ENCODE results near the gene SPECC1.
"Not testable (repeated sequence)": the region's sequence is repeated elsewhere in the genome, so short reads cannot be mapped to it uniquely, and the experiment has no call there.

The SPECC1 gene

DNA sequence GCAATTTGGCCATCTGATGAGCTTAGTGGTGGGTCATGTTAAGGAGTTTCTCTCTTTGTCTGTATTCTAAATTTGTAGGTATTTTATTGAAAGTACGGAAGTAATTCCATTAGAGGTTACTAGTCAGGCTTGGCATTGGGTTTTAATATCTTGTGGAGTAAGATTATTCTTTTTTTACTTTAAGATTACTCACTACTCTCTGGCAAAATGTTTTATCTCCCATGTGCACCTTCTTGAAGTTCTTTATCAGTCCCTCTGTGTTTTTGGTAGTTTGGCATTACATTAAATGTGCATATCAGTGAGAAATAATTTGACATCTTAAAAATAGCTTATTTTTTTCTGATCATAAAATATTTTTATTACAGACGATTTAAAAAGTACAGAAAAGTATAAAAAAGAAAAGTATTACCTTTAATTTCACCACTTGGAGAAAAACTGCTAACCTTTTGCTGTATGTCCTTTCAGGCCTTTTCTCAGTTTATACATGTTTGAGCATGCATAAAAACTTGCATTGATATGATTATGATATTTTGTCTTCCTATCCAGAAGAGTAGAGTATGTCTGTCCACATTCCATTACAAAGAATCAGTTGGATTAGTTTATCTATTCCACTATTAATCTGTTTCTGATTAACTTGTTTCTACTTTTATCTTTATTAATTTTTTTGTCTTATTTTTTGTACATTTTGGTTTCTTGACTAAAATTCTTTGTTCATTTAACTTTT, 198.3 kb downstream of the SPECC1 start:
- no peak for DNase-seq (ENCODE audit: low spot score)

GRCh38 chr17:20208717-20209116, 199.6 kb downstream of the SPECC1 start:
- no peak for DNase-seq (ENCODE audit: low spot score)

GRCh38 chr17:20210180-20210579, 201.0 kb downstream of the SPECC1 start:
- no peak for DNase-seq (ENCODE audit: low spot score)

- no peak for DNase-seq (ENCODE audit: low spot score)
Observed at GRCh38 chr17:20210614-20211013, 201.5 kb downstream of the SPECC1 start.

DNA sequence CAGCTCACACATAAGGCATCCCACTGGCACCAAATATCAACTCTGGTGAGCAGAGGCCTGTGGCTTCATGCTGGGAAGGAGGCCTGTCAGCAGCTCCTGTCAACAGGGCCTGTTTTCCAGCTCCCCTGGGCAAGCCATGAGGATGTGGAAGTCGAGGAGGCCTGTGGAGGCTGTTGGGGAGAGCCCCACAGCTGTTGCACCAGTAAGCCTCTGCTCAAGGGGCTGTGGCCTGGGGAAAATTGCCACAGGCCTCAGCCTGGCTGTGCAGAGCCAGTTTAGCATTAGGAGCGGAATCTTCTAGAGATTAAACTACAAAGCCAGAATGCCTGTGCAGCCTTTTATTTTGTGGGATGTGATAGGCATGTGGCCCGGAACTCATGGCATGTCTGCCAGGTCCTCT, 202.1 kb downstream of the SPECC1 start:
- DNase-seq (ENCODE audit: low spot score): no peak

DNA sequence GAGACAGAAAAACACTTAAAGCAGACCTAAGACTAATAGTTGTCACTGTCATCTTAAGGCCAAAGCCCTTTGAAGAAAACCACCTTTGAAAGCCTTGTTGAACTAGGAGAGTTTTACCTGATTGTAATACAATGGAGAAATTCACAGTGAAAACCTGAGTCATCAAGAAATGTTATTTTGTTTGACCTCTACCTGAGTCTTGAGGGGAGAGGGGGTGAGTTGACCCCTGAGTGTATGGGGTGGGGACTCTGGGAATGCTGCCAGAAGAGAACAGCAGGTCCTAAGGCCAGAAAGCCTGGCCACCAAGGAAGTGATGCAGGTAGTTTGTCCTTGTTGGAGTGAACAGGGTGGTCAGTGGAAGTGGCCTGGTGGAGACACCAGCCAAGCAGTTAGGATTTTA, 204.3 kb downstream of the SPECC1 start:
- no peak for DNase-seq (ENCODE audit: low spot score)

- no peak for DNase-seq (ENCODE audit: low spot score)
Observed at GRCh38 chr17:20214794-20215193, 205.6 kb downstream of the SPECC1 start.

GRCh38 chr17:20216154-20216815, 207.1 kb downstream of the SPECC1 start:
- no peak for DNase-seq (ENCODE audit: low spot score)

DNA sequence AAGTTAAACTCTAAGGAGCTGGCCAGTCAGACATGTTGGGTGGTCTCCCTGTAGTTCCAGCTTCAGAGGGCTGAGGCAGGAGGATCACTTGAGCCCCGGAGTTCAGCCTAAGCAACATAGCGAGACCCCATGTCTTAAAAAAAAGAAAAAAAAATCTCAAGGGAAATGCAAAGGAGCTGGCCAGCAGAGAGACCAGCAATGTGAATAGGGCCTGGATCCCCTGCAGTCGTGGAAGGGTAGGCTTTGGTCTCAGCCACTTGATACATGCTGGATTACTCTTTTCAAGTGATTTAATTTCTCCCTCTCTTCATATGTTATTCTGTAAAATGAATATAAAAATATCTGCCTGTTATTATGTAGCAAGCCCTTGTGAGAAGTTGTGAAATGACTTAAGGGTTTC, 207.7 kb downstream of the SPECC1 start:
- DNase-seq (ENCODE audit: low spot score): no peak

- DNase-seq (ENCODE audit: low spot score): no peak
Observed at GRCh38 chr17:20217677-20218076, 208.5 kb downstream of the SPECC1 start.

DNA sequence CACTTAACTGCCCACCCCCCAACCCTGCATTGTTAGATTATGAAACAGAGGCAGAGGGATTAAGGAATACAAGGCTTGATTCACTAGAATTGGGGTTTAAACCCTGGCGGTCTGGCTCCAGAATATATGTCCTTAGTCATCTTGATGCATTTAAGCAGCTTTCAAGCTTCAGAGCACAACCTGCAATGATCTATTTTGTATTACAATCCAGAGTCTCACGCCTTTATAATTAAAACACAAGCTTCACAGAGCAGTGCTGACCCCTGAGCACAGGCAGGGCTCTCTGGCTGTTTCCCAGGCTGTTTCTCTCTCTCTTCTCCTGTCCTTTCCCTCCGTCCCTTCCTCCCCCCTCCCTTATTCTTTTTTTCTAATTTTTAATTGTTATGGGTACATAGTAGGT, 209.1 kb downstream of the SPECC1 start:
- no peak for DNase-seq (ENCODE audit: low spot score)

- no peak for DNase-seq (ENCODE audit: low spot score)
Observed at GRCh38 chr17:20223808-20224328, 214.7 kb downstream of the SPECC1 start.

GRCh38 chr17:20224379-20224778, 215.2 kb downstream of the SPECC1 start:
- DNase-seq (ENCODE audit: low spot score): no peak

GRCh38 chr17:20225162-20226115, 216.3 kb downstream of the SPECC1 start:
- DNase-seq (ENCODE audit: low spot score): peak; percentile 8

DNA sequence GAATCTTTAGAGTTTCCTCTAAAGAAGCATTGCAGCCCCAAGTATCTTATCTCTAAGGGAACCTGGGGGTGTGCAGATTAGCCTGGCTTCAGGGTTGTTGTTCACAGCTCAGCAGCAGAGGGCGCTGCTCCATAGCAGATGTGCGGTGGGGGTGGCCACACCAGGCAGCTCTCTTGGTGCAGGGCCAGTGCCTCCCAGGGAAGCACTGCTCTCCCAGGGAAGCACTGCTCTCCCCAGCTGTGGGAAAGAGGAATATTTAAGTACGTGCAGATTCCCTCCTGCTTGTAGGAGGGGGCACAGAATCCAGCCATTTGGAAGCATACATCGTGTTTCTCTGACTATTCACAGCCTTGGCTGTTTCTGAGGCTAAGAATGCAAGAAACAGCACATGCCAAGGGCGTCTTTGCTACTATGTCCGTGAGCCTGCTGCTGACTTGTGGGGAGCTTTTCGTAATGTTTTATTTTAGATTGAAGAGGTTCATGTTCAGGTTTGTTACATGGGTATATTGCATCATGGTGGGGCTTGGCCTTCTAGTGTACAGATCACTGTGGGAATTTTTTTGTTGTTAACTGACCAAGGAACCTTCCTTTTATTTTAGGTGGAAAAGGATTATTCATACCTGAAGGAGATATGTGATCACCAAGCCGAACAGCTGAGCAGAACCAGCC, 217.8 kb downstream of the SPECC1 start:
- peak; percentile 53 for DNase-seq (ENCODE audit: low spot score)

DNA sequence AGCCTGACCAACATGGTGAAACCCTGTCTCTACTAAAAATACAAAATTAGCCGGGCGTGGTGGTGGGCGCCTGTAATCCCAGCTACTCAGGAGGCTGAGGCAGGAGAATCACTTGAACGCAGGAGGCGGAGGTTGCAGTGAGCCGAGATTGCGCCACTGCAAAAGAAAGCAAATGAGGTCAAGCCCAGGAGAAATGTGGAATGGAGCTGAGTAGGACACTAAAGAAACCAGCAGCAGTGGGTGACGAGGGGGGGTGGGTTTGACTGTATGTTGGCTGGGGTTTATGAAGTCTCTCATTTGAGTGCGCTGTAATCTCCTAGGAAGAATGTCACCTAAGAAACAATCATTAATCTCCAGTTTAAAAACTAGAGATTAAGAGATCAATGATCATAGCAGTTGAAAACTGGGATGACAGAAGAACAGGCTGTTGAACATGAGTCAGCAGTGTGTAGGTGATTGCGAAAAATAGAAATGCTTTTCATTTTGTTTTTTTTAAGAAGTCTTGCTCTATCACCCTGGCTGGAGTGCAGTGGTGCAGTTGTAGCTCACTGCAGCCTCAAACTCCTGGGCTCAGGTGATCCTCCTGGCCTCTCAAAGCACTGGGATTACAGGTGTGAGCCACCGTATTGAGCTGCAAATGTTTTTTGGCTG, 218.7 kb downstream of the SPECC1 start:
- DNase-seq (ENCODE audit: low spot score): not testable (repeated sequence)

DNA sequence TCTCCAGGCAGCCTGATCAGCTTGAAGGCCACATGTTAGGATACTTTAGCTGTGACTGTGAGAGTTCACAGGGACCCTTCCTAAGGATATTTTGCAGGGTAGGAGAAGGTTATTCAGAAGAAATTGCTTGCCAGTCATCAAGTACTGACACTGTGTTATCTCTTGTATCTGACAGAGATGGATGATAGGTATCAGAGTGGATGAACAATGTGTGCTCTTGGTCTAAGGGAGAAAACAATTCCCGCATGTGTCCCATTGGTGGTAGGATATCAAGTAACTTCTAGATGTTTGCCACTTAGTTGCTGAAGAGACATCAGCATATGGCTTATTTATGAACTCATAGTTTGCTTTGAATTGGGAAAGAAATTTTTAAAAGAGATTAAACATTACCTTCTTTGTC, 219.3 kb downstream of the SPECC1 start:
- no peak for DNase-seq (ENCODE audit: low spot score)

GRCh38 chr17:20228860-20229259, 219.7 kb downstream of the SPECC1 start:
- DNase-seq (ENCODE audit: low spot score): no peak

GRCh38 chr17:20230924-20231323, 221.8 kb downstream of the SPECC1 start:
- DNase-seq (ENCODE audit: low spot score): no peak

DNA sequence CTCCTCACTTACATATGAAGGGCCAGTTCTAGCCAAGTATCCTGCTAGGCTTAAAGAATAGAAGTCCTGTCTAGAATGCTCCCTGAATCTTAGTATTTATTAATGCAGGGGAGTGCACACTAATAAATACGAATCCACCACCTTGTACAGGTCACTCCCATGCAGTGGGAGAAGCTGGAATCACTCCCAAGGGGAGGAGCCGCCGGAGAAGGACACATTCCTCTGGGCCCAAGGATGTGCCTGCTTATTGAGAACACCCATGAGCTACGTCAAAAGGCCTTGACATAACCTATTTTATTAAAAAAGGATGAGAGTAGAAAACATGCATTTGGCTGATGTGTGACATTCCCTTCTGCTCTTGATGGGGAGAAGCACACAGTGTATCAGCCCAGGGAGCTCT, 223.5 kb downstream of the SPECC1 start:
- DNase-seq (ENCODE audit: low spot score): no peak

DNA sequence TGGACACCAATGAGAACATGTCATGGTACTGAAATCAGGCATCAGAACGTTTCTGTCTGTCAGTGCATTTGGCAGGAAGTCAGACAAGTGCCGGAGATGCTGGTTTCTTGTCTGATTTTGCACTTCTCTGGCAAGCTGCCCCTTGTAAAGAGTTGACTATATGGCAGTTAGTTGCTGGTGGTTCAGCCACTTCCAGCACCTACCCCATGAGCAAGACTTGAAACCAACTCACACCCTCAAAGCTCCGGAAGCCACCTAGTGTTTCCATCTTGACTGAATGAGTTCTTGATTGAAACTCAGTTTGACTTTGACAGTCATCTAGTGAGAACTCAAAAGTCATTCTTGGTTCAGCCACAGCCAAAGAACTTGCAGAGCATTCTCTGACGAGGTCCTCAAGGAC, 225.1 kb downstream of the SPECC1 start:
- no peak for DNase-seq (ENCODE audit: low spot score)

Measured in SW480 (cell line).